Ramos (cell line): ENCODE measurements around the gene SGSM2.

Source experiments
- in situ Hi-C: fragments of 300-500 bp; cut with MboI; formaldehyde crosslinking; loops from one replicate; pipeline ENCODE4 v1.14.3; 2022; ENCODE audit warnings: low sequenced_read_pairs; ENCODE audit not compliant: unreplicated experiment

The SGSM2 gene

DNA sequence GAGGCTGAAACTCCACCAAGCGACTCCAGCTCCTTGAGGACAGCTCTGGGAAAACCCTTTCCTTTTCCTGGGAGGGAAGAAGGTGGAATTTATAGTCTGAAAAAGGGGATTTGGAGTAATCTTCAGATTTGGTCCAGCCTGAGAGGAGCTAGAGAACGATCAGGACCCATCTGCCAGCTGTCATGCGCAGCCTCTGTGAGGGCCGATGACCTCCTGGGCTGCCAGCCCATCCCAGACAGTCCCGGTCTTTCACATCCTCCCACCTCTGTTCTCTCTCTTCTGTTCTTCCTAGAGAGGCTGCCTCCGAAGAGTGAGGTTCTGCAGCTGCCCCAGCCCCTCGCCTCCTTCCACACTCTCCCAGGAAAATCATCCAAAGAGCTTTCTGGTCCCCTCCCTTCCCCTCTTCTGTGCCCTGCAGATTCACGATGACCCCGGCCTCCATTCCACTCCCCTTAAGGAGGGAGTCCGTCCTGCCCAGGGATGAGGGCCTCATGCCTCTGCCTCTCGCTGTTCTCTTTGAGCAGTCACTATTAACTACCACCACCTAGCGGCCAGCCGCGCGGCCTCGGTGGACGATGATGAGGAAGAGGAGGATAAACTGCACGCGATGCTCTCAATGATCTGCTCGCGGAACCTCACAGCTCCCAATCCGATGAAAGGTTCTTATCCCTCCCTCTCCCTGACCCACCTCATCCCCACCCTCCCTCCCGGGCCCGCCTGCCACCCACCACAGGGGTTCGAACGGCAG lies 29.6 kb downstream of the SGSM2 start:
- in situ Hi-C loops = no loop called here

DNA sequence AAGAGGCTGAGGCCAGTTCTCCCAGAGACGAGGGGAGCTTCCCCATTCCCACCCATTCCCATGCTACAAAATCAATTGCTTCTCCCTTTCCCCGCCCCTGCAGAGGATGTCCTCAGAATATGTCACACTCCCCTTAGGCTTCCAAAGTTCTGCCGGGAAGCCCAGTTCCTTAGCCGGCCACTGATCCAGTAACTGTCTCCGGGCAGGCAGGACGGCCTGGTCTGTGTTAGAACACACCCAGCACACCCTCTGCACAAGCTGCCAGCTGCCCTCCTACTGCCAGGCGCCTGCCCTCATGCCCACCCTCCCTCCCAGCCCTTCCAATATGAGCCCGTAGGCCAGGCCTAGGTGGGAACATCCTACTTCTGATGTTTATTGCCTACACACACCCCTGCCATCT lies 31.1 kb downstream of the SGSM2 start:
- in situ Hi-C loops = no loop called here

DNA sequence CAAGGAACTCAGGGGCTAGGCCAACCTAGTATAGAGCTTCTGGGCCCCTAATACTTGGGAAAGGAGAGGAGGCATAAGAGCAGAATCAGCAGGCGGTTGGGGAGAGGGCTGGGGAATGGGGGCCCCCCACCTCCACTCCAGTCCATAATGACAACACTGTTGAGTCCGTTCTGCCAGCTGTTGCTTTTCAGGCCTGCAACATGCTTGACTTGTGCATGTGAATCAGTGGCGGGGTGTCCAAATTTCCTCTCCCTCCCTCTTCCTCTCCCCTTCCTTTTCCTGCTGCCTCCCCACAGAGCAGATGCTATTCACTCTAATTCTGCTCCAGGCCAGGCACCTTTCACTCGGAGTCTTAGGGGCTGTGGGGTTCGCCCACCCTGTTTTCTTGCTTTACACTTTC lies 31.7 kb downstream of the SGSM2 start:
- in situ Hi-C loops = no loop called here

DNA sequence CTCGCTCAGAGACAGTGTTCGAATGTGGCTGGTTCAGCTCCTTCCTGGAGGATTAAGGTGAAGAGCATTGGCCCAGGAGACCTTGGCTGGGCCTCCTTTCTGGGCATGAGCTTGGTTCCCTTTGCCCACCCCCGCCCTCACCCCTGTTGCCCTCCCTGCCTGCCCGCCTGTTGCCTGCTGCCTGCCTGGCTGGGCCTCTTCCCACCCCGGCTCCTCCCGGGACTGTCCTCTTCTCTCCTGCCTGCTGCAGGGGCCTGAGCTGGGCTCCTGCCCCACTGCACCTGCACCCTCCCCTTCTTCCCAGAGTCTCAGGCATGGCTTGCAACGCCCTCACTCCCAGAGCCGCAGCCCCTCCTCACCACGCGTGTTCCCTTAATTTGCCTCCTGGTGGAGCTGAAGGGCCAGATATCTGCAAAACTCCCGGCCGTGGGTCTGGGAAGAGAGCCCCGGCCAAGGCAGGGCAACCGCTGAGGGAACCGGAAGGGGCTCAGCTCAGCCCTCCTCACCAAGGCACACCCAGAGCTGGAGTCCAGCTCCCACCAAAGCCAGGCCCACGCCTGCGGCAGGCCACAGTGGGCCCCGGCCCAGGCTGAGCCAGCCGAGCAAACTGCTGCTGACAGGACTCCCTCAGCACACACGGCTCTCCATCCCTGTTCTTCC lies 32.4 kb downstream of the SGSM2 start:
- in situ Hi-C loops = no loop called here

DNA sequence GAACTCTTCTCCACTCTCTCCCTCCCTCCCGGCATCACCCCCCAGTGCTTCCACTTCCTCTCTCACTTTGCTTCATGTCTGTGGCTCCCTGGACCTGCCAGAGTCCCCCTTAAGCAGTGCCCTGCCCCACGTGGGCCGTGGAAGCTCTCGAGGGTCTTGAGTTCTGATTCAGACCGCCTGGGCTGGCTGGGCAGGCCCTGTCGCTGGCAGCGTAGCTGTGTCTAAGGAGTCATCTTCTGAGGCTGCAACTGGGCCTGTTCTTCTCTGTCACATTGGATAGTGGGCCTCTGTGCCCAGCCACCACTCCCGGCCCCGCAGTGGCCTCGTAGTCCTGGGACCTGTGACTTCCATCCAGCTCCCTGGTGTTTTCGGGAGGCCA lies 32.9 kb downstream of the SGSM2 start:
- in situ Hi-C loops = no loop called here

DNA sequence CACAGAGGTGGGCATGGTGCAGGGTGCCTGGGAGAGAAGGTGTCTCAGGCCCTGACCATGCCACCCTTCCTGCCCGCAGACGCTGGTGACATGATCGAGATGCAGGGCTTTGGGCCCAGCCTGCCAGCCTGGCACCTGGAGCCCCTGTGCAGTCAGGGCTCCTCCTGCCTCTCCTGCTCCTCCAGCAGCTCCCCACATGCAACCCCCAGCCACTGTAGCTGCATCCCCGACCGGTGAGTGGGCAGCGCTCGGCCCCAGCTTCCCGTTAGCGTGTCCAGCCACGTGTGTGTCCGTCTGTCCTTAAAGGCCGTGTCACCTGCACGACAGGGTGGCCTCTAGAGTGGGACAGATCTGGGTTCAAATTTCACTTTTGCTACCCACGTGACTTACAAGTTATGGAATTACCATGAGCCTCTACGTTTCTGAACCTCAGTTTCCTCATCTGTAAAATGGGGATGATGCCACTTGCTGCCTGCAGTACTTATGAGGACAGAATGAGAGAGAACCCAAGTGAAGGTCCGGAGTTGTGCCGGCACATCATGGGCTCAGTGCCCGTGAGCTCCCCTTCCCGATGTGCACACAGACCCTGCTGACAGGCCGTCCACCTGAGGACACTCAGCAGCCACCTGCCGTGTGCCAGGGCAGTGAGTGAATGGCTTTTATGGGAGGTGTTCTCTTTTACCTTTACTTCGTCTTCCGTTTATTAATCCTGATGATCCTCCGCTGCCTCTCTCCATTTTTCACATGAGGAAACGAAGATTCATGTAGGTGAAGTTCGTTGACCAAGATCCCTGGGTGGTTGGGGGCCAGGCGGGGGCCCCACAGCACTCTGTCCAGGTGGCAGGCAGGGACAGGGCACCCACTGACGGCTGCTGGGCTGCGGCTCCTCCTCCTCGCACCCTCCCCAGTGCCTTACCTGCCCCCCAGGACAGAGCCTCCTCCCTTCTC lies 34.2 kb downstream of the SGSM2 start:
- in situ Hi-C loops = no loop called here

DNA sequence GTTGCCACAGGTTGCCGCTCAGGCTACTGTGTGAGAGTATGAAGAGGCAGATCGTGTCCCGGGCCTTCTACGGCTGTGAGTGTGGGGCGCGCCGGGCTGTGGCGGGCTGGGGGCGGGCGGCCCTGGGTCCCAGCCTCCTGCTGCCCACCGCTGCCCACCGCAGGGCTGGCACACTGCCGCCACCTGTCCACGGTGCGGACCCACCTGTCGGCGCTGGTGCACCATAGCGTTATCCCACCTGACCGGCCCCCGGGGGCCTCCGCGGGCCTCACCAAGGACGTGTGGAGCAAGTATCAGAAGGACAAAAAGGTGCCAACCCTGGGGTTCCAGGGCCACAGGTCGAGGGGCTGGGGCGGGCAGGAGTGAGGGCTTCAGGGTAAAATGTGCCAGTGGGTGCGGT lies 34.9 kb downstream of the SGSM2 start:
- in situ Hi-C loops = no loop called here

DNA sequence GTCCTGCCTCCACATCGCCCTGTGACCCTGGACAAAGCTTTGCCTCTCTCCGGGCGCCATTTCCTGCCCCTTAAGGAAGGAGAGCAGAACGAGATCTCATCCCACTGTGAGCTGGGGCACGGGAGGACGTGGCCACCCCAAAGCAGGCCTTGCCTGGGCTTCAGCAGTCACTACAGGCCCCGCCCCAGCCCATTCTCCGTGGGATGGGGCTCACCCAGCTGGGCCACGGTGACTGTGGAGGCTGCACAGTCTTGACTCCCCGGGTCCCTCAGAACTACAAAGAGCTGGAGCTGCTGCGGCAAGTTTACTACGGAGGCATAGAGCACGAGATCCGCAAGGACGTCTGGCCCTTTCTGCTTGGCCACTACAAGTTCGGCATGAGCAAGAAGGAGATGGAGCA lies 35.4 kb downstream of the SGSM2 start:
- in situ Hi-C loops = no loop called here

DNA sequence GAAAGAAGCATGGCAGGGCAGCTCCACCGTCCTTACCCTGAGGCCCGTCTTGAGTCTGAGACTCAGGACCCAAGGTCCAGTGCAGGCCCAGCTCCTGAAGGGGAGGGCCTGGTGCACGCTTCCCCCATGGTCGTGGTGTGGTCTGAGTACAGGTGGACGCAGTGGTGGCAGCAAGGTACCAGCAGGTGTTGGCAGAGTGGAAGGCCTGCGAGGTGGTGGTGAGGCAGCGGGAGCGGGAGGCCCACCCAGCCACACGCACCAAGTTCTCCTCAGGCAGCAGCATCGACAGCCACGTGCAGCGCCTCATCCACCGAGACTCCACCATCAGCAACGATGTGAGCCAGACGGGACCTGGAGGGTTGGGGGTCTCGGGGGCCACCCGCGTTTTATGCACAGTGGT lies 35.9 kb downstream of the SGSM2 start:
- in situ Hi-C loops = no loop called here

DNA sequence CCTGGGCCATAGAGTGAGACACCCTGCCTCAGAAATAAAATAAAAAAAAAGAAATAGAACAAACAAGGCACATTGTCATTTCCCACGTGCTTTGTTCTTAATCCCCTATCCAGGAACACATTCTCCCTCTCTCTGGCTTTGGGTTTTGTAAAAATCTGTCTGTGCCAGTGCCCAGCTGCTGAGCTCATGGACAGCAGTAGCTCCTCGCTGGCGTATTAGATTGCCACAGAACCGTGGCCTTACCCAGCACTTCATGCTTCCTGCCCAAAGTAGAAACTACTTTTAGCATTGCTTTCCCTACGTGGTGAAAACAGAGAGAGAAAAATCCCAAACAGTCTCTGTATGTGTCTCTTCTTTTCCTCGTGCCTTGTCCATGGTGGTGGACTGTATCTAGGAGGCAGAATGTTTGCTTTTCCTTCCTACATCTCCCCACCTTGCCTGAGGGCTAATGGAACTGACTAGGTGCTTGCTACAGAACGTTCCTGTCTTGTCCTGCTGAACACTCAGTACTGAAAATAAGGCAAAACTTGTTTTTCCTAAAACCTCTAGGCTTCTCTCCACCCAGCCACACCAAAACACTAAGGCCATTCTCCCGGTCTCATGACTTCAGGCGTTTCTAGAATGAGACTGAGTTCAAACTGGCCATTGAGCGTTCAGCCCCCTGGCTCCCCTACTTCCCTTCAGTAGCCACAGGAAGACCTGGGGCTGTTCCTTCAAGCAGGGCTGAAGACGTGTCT lies 37.4 kb downstream of the SGSM2 start:
- in situ Hi-C loops = loop anchor here (5.0 kb wide), 1 partner anchor 38 kb away; no protein-coding TSS in a partner anchor

DNA sequence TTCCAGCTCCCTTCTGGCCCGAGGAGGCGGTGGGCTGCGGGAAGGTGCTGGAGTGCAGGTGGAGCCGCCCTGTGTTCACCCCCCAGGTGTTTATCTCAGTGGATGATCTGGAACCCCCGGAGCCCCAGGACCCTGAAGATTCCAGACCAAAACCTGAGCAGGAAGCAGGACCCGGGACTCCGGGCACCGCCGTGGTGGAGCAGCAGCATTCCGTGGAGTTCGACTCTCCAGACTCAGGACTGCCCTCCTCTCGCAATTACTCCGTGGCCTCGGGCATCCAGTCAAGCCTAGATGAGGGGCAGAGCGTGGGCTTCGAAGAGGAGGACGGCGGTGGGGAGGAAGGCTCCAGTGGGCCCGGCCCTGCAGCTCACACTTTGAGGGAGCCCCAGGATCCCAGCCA lies 38.1 kb downstream of the SGSM2 start:
- in situ Hi-C loops = loop anchor here (5.0 kb wide), 1 partner anchor 37 kb away; no protein-coding TSS in a partner anchor

DNA sequence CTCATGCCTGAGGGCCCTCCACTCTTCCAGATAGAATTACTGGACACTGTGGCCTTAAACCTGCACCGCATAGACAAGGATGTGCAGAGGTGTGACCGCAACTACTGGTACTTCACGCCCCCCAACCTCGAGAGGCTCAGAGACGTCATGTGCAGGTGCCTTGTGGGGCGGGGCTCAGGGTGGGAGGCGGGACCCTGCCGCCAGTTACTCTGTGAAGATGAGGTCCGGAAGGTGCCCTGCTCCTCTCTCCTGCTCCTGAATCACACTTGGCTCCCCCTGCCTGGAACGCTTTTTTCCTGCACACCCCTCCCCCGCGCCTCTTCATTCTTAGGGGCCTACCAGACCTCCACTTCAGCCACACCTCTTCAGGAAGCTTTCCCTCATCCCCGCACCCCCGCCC lies 38.8 kb downstream of the SGSM2 start:
- in situ Hi-C loops = loop anchor here (5.0 kb wide), 1 partner anchor 36 kb away; no protein-coding TSS in a partner anchor

DNA sequence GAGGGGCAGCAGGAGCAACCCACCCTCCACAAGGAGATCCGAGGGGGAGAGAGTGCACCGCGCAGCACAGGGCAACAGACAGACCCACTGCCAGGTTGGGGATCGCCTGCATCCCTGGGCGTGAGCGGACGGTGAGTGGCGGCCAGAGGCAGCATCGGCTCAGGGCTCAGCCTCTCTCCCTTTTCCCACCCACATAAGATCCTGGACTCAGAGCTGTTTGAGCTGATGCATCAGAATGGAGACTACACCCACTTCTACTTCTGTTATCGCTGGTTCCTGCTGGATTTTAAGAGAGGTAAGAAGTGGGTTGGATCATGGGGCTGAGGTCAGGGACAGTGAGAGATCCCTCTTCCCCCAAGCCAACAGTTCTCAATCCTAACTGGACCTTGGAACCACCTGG lies 40.4 kb downstream of the SGSM2 start:
- in situ Hi-C loops = loop anchor here (5.0 kb wide), 1 partner anchor 35 kb away; no protein-coding TSS in a partner anchor

DNA sequence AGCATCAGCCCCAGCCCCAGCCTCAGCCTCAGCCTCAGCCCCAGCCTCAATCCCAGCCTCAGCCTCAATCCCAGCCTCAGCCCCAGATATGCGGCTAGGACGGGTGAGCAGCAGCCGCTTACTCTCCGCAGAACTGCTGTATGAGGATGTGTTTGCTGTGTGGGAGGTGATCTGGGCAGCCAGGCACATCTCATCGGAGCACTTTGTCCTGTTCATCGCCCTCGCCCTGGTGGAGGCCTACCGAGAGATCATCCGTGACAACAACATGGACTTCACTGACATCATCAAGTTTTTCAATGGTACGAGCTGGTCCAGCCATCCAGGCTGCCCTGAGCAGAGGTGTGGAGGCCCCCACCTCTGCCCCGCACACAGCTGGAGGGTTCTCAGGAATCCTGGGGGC lies 41.6 kb downstream of the SGSM2 start:
- in situ Hi-C loops = loop anchor here (5.0 kb wide), 1 partner anchor 33 kb away; no protein-coding TSS in a partner anchor

DNA sequence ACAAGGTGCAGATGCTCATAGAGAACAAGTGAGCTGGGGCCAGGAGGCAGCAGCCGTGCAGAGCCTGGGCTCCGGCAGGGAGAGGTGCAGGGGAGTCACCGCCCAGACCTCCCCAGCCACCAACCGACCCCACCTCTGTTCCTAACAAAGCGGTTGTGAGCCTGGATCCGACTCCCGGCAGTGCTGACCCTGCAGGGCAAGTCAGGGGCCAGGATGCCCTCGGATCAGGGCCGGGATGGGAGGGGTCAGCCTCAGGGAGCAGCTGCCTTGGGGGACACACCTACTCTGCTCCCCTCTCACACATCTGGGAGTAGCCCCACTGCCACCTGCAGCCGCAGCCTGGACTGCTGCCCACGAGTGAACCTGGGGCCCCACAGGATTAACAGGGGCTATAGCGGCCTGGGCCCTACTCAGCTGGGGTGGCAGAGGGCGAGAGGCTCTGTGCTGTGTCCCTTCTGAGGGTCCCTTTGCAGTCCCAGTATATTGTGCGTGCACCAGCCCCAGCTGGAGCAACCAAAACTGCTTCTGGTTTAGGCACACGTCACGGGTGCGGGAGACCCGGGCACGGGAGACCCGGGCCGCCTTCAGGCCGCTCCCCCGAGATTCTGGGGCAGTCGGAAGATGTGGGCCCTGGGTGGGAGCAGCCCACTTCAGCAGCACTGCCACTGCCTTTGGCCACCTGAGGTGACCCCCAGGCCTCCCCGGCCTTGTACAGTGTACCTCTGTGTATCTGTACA lies 42.4 kb downstream of the SGSM2 start:
- in situ Hi-C loops = loop anchor here (5.0 kb wide), 1 partner anchor 33 kb away; no protein-coding TSS in a partner anchor

DNA sequence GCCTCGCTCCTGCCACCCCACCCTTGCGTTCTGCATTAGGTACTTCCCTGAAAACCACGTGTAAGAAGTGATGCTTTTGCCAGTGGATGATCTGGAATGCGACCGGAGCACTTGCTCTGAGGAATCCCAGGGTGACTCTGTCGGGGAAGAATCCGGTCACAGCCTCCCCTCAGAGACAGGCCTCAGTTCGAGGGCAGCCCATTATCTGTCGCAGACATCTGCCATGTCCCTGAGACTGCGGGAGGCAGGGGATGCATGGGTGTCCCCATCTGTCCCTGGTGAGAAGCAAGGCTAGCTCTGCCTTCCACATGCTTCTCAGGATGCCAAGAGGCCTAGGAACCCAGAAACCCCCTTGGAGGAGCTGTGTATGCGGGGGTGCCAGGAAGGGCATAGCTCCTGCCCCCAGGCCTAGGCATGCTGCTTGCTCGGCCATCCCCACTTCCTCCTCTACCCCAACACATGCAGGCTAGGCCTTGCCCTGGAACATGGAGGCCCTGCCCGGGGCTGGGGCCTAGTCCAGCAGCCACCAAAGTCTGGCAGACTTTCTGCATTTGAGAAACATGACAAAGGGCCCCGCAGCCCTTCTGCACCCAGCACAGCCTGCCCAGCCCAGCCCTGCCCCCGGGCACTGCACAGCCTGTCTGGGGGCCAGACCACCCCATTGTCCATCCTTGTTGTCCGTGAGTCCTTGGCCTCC lies 43.1 kb downstream of the SGSM2 start:
- in situ Hi-C loops = no loop called here

DNA sequence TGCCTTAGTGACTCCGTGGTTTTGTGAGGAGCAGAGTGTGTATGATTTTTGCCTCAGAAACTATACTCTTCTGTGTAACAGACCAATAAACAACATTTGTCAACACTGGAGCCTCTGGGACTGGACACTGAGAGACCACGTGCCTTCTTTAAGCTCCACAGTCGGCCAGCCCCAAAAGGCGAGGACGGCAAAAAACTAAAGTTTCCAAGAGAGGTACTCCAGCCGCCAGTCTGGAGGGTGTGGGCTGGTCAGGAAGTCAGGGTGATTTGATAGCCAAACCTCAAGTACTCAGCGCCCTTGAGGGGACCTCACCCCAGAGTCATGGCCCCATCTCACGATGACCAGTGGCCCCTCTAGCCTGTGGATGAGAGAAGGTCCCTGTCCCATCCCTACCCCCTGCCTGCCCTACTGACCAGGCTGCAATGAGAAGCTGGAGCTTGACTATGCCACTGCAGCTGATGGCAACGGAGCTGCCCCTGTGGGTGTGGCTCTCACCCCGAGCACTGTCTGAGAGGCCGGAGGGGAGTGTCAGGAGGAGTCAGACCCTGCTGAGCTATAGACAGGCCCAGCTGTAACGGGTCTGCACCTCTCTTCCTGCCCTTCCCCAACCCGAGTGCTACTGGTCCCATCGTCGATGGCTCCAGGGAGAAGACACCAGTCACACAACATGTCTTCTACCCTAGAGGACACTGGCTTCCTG lies 43.8 kb downstream of the SGSM2 start:
- in situ Hi-C loops = no loop called here

DNA sequence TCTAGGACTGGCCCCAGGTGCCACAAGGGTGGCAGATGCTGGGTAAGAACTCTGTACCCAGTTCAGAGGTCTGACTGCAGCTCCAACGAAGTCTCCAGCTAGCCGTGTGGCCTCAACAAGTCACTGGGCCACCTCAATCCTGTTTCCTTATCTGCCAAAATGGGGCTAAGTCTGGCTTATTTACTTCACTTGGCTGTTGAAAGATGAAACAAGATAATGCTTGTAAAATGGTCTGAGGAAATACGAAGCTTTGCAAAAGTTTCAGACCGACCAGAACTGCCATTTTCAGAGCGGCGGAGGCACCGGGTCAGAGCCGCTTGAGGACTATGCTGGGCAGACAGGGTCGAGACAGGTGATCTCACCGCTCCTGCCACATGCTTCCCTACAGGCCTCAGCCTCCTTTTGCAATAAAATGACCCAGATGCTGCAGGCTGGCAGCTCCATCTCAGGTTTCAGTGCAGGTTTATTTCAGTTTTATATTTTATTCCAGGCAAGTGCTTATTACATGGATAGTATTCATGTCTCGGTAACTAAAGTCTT lies 46.4 kb downstream of the SGSM2 start:
- in situ Hi-C loops = no loop called here
